GM19463 (cell line): ENCODE results near the gene ZNF618.

ENCODE experiments used
- ATAC-seq: cut with Tn5 transposase; IDR thresholded peaks from one replicate; pipeline ENCODE4 v1.9.1; 2021; ENCODE audit warnings: mild to moderate bottlenecking, moderate library complexity; ENCODE audit not compliant: unreplicated experiment

Gene ZNF618, protein sequence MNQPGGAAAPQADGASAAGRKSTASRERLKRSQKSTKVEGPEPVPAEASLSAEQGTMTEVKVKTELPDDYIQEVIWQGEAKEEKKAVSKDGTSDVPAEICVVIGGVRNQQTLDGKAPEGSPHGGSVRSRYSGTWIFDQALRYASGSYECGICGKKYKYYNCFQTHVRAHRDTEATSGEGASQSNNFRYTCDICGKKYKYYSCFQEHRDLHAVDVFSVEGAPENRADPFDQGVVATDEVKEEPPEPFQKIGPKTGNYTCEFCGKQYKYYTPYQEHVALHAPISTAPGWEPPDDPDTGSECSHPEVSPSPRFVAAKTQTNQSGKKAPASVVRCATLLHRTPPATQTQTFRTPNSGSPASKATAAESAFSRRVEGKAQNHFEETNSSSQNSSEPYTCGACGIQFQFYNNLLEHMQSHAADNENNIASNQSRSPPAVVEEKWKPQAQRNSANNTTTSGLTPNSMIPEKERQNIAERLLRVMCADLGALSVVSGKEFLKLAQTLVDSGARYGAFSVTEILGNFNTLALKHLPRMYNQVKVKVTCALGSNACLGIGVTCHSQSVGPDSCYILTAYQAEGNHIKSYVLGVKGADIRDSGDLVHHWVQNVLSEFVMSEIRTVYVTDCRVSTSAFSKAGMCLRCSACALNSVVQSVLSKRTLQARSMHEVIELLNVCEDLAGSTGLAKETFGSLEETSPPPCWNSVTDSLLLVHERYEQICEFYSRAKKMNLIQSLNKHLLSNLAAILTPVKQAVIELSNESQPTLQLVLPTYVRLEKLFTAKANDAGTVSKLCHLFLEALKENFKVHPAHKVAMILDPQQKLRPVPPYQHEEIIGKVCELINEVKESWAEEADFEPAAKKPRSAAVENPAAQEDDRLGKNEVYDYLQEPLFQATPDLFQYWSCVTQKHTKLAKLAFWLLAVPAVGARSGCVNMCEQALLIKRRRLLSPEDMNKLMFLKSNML

GRCh38 chr9:113876151-113876992 is at the start of gene ZNF618:
Gene ZNF618 (plus strand): TSS chr9:113876309. CDS start chr9:113876381, 72 bp downstream.
- ATAC-seq, result no peak

GRCh38 chr9:113828221-113828620 is 47.9 kb upstream of the ZNF618 start:
- no peak for ATAC-seq

GRCh38 chr9:113837334-113837733 is 38.8 kb upstream of the ZNF618 start:
- ATAC-seq, result no peak

DNA sequence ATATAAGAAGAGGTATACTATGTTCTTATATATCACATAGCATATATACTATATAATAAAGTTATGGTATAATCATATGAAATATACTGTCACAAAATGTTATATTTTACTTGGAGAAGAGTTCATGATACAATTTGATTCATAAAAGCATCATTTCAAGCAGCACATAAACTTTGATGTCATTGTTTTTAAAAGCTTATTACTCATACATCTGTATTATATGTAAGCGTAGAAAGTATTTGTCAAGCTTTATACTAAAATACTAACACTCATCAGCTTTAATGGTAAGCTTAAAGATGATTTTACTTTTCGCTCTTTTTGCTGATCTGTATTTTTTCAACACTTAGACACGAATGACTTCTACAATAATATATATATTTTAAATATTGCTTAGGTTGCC is 34.0 kb upstream of the ZNF618 start:
- no peak for ATAC-seq

- ATAC-seq, result no peak
Observed at GRCh38 chr9:113844466-113844865, 31.6 kb upstream of the ZNF618 start.

DNA sequence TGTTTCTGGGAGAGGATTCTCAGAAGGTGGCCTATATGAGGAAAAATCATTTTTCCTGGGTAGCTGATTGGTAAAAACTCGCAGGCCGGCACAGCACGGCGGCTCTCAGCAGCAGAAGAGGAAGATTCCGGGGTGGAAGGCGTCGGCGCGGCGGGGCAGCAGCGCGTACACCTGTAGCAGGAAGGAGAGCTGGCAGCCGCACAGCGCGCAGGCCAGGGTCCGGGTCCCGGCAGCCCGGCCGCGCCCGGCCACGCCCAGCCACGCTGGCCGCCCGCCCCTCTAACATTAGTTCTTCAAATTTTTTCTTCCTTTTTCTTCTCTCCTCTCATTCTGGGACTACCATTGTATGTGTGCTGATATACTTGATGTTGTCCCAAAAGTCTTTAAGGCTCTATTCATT is 24.8 kb upstream of the ZNF618 start:
- ATAC-seq, result no peak

DNA sequence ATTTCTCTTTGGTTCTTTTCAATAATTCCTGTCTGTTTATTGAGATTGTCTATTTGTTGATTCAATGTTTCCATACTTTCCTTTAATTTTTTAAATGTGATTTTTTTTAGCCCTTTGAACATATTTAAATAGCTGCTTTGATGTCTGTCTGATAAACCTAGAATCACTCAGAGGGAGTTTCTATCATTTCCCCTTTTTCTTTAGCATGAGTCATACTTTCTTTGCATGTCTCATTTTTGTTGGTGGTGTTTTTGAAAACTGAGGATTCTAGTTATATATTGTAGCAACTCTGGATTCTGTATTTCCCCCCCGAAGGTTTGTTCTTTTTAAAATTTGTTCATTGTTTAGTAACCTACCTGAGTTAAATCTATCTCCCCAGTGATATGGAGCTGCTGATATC is 24.2 kb upstream of the ZNF618 start:
- no peak for ATAC-seq

- ATAC-seq, result no peak
Observed at GRCh38 chr9:113853333-113853732, 22.8 kb upstream of the ZNF618 start.

GRCh38 chr9:113854310-113854709 is 21.8 kb upstream of the ZNF618 start:
- ATAC-seq, result no peak

- ATAC-seq, result no peak
Observed at GRCh38 chr9:113857875-113858274, 18.2 kb upstream of the ZNF618 start.

- ATAC-seq, result no peak
Observed at GRCh38 chr9:113858282-113858681, 17.8 kb upstream of the ZNF618 start.

- no peak for ATAC-seq
Observed at GRCh38 chr9:113863345-113863744, 12.8 kb upstream of the ZNF618 start.

GRCh38 chr9:113868501-113868900 is 7.6 kb upstream of the ZNF618 start:
- ATAC-seq, result no peak

DNA sequence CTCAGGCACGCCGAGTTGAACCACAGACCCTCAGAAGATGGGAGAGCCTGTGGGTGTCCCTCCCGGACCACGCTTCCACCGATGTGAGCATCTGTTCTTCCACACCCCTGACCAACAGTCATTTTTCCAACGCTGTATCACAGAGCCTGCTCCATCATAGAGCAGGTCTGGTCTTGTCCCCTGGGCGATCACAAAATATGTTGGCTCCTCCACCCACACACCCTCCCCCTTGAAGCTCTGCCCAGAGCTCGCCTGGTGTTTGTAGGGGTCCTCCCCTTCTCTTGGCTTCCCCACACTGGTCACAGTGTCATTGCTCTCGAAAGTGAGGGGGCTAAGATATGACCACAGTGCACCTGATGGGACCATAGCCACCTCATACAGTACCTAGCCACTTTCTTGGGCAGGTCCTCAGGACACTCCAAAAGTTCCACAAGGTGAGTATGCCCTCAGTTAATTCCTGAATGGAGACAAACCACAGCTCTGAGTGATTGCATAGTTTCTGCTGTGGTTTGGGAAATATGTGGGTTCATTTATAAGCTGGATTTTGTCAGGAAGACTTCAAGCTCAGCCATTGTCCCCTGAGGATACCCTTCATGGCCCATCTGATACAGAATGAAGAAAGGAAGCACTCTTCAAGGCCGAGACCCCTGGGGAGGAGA is 3.5 kb upstream of the ZNF618 start:
- no peak for ATAC-seq

DNA sequence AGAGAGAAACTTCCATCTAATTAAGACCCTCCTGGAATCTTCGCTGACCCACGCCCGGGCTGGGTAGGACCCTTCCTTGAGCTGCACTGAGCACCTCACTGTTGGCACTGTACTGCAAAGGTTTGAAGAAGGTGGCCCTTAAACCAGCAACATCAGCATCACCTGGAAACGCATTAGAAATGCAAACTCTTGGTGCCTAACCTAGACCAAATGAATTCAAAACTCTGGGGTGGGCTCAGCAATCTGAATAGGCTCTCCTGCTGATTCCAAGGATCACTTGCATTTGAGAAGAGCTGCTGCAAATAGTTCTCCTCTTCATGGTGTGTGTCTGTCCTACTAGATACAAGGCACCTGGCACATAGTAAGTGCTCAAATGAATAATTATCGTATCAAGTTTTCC is 2.7 kb upstream of the ZNF618 start:
- no peak for ATAC-seq

- ATAC-seq, result no peak
Observed at GRCh38 chr9:113873926-113874325, 2.2 kb upstream of the ZNF618 start.

DNA sequence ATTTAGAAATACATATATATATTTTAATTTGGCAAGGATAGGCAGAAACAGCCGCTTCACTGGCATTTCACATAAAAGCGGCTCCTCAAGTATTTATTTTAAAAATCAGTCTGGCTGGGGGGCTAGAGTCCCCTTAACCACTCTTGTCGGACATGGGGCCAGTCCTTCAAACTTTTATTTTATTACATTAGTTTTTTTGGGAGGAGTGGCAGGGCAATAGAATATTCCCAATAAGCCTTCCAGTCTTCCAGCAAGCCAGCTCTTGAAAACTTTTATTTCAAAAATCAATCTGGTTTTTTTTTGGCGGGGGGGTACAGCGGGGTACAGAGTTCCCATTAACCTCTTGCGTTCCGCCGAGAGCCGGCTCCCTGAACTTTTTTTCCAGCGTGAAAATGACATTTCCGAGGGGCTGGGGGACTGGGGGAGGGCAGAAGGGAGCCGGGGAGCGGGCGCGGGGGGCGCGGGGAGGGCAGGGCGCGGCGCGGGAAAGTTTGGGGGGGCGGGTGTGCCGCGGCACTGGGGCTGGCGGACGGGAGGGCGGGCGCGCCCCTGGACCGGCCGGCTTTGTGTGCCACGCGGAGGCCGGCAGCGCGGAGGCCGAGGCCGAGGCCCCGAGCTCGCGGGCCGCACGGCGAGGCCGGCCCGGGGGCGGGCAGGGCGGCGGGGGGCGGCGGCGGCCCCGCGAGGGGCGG is 504 bp upstream of the ZNF618 start:
- ATAC-seq, result no peak

- ATAC-seq, result no peak
Observed at GRCh38 chr9:113876993-113877368, 872 bp downstream of the ZNF618 start.

- ATAC-seq, result no peak
Observed at GRCh38 chr9:113879318-113879717, 3.2 kb downstream of the ZNF618 start.

- no peak for ATAC-seq
Observed at GRCh38 chr9:113879911-113880310, 3.8 kb downstream of the ZNF618 start.
